DOHH2 (cell line): Measurements from ENCODE around the gene PDE4D.
"Not testable (repeated sequence)": the region's sequence is repeated elsewhere in the genome, so short reads cannot be mapped to it uniquely, and the experiment has no call there.

Experiments
- H3F3A ChIP-seq: fragments of 200-600 bp; sonication (generic), shearing (Covaris generic); 2 replicates; pipeline ENCODE4 v1.6.0; 2016; ENCODE audit warnings: antibody characterized with exemption, mild to moderate bottlenecking; ENCODE audit not compliant: control insufficient read depth, insufficient read depth
- H3K27ac ChIP-seq: fragments of 200-600 bp; sonication (generic); 2 replicates; pipeline ENCODE4 v1.5.1; 2014; ENCODE audit warnings: low read depth, mild to moderate bottlenecking, low read length, moderate library complexity
- H3K27me3 ChIP-seq: fragments of 200-600 bp; sonication (generic); 2 replicates; pipeline ENCODE4 v1.6.1; 2014; ENCODE audit warnings: mild to moderate bottlenecking, low read length, mixed read lengths; ENCODE audit not compliant: control insufficient read depth
- H3K36me3 ChIP-seq: fragments of 200-600 bp; sonication (generic); 2 replicates; pipeline ENCODE4 v1.6.1; 2014; ENCODE audit warnings: mild to moderate bottlenecking, low read length, moderate library complexity, mixed read lengths; ENCODE audit not compliant: control insufficient read depth
- H3K4me1 ChIP-seq: fragments of 200-600 bp; sonication (generic); 2 replicates; pipeline ENCODE4 v1.6.1; 2014; ENCODE audit warnings: mild to moderate bottlenecking, low read length, mixed read lengths; ENCODE audit not compliant: control insufficient read depth
- H3K4me2 ChIP-seq: fragments of 200-600 bp; sonication (generic); 2 replicates; pipeline ENCODE4 v1.6.0; 2014; ENCODE audit warnings: mild to moderate bottlenecking, low read length, moderate library complexity
- H3K4me3 ChIP-seq: fragments of 200-600 bp; sonication (generic); 2 replicates; pipeline ENCODE4 v1.5.1; 2014; ENCODE audit warnings: mild to moderate bottlenecking, low read length, mixed read lengths
- H3K79me2 ChIP-seq: fragments of 200-600 bp; sonication (generic); 2 replicates; pipeline ENCODE4 v1.6.1; 2014; ENCODE audit warnings: mild to moderate bottlenecking, low read length, mixed read lengths; ENCODE audit not compliant: control insufficient read depth
- H3K9me2 ChIP-seq: fragments of 200-600 bp; sonication (generic); replicated peaks from 2 replicates; pipeline ENCODE4 v1.6.1; 2014; ENCODE audit warnings: mild to moderate bottlenecking, low read length, mixed read lengths; ENCODE audit not compliant: control insufficient read depth
- H3K9me3 ChIP-seq: fragments of 200-600 bp; sonication (generic); 2 replicates; pipeline ENCODE4 v1.6.1; 2014; ENCODE audit warnings: antibody characterized with exemption, low read length, mixed read lengths; ENCODE audit not compliant: control insufficient read depth, insufficient read depth
- H4K20me1 ChIP-seq: fragments of 200-600 bp; sonication (generic); 2 replicates; pipeline ENCODE4 v1.6.0; 2014; ENCODE audit warnings: low read depth, mild to moderate bottlenecking, antibody characterized with exemption, low read length, moderate library complexity; ENCODE audit not compliant: control insufficient read depth, insufficient read depth
- EZH2phosphoT487 ChIP-seq: fragments of 200-600 bp; sonication (generic); IDR thresholded peaks from 2 replicates; pipeline ENCODE4 v1.6.1; 2017; ENCODE audit warnings: borderline replicate concordance, mild to moderate bottlenecking, antibody characterized with exemption, low read length, moderate library complexity, mixed read lengths
- TF ChIP-seq, protein P1 (sequence below): fragments of 200-600 bp; sonication (generic); IDR thresholded peaks from one replicate; pipeline ENCODE4 v1.5.1; 2014; ENCODE audit warnings: antibody characterized with exemption, mild to moderate bottlenecking, low read depth, low read length; ENCODE audit not compliant: poor library complexity, severe bottlenecking

Gene PDE4D

DNA sequence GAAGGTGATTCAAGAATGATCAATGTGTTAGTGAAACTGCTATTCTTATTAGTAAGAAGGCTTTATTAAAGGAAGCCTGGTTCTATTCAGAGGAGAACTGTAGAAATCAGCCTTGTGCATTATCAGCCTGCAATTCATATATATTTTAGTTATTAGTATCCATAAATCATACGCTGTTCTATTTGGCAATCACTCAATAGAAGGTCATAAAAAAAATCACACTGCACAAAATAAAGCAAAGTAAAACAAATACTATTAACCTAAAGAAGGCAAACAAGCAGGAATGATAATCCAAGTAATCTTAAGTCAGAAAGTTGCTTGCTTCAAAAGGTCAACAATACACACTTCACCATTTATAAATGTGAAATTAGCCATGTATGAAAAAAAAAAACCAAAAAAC is 138.1 kb downstream of the PDE4D start:
- Histone ChIP-seq H3K9me2 (no peaks in the 10 kb centered on the region), H3K27me3 (no peaks in the 10 kb centered on the region), H3K27ac (no peak overlapping the region), H3K4me3 (no peak overlapping the region), H3K36me3 (no peaks in the 10 kb centered on the region), H3K9me3 (no peaks in the 10 kb centered on the region), H3K4me2 (no peak overlapping the region), H4K20me1 (no peaks in the 10 kb centered on the region), H3K79me2 (no peaks in the 10 kb centered on the region), H3F3A (no peaks in the 10 kb centered on the region), H3K4me1 (peaks cover 4% of the 10 kb centered on the region; the same call in 1 of the 2 replicates)
- TF ChIP-seq, protein P1, sequence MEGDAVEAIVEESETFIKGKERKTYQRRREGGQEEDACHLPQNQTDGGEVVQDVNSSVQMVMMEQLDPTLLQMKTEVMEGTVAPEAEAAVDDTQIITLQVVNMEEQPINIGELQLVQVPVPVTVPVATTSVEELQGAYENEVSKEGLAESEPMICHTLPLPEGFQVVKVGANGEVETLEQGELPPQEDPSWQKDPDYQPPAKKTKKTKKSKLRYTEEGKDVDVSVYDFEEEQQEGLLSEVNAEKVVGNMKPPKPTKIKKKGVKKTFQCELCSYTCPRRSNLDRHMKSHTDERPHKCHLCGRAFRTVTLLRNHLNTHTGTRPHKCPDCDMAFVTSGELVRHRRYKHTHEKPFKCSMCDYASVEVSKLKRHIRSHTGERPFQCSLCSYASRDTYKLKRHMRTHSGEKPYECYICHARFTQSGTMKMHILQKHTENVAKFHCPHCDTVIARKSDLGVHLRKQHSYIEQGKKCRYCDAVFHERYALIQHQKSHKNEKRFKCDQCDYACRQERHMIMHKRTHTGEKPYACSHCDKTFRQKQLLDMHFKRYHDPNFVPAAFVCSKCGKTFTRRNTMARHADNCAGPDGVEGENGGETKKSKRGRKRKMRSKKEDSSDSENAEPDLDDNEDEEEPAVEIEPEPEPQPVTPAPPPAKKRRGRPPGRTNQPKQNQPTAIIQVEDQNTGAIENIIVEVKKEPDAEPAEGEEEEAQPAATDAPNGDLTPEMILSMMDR: no peak
- no peak for TF ChIP-seq EZH2phosphoT487

DNA sequence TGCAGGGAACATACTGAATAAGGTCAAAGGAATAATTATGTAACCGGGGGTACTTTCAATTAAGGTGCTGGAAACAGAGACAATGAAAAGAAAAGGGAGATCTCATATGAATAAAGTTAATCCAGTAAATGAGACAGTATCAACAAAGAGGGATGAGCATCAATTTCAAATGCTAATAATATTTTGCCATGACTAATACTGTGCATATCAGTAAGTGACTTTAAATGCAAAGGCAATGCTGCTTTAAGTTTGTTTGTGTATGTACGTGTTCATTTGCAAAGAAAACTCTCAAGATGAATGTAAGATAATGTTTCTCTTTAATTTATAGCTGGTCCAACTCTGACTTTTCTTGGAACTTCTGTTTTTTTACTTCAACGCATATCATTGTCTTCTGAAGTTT is 139.9 kb downstream of the PDE4D start:
- no peaks in the 10 kb centered on the region for H3K9me3 ChIP-seq
- H3K36me3 ChIP-seq: no peaks in the 10 kb centered on the region
- no peak overlapping the region for H3K4me3 ChIP-seq
- H3K4me1 ChIP-seq: 0 out of 2 replicates have a peak, but pooled peaks cover 3% of the 10 kb centered on the region
- H3K79me2 ChIP-seq: no peaks in the 10 kb centered on the region
- no peaks in the 10 kb centered on the region for H4K20me1 ChIP-seq
- no peaks in the 10 kb centered on the region for H3F3A ChIP-seq
- no peak overlapping the region for H3K4me2 ChIP-seq
- no peak for TF ChIP-seq EZH2phosphoT487
- TF ChIP-seq, protein P1: no peak
- H3K9me2 ChIP-seq: no peaks in the 10 kb centered on the region
- no peaks in the 10 kb centered on the region for H3K27me3 ChIP-seq
- no peak overlapping the region for H3K27ac ChIP-seq

DNA sequence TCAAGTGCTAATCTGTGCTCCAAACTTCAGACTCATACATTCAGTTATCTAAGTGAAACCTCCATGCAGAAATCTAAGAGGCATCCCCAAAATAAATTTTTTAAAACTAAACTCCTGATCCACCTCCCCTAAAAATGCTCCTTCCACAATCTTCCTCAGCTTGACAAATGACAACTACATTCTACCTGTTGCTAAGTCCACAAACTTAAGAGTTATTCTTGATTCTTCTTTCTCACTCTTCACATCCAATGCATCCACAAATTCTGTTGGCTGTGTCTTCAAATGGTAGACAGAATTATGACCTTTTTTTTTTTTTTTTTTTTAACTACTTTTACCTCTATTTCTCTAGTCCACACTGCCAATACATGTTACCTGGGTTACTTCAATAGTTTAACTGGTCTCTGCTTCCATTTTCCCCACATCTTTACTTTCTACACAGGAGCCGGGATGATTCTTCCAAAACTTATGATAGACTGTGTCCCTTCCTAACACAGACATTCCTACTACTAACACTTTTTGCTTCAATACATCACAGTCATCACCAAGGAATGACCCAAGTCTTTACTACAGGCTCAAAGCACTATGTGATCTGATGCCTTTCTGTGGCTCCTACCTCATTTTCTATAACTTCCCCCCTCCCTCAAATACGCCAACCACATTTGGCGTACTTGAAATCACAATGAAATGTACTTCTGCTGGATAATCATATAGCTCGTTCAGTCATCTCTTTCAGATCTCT is 143.6 kb downstream of the PDE4D start:
- Histone ChIP-seq H3K9me3 (no peaks in the 10 kb centered on the region), H3K27ac (no peak overlapping the region), H3K79me2 (no peaks in the 10 kb centered on the region), H3K4me2 (no peak overlapping the region), H3K27me3 (no peaks in the 10 kb centered on the region), H3K9me2 (no peaks in the 10 kb centered on the region), H3K4me1 (0 out of 2 replicates have a peak, but pooled peaks cover 3% of the 10 kb centered on the region), H3F3A (no peaks in the 10 kb centered on the region), H3K4me3 (no peak overlapping the region), H4K20me1 (no peaks in the 10 kb centered on the region), H3K36me3 (no peaks in the 10 kb centered on the region)
- TF ChIP-seq EZH2phosphoT487: no peak
- TF ChIP-seq, protein P1: no peak

DNA sequence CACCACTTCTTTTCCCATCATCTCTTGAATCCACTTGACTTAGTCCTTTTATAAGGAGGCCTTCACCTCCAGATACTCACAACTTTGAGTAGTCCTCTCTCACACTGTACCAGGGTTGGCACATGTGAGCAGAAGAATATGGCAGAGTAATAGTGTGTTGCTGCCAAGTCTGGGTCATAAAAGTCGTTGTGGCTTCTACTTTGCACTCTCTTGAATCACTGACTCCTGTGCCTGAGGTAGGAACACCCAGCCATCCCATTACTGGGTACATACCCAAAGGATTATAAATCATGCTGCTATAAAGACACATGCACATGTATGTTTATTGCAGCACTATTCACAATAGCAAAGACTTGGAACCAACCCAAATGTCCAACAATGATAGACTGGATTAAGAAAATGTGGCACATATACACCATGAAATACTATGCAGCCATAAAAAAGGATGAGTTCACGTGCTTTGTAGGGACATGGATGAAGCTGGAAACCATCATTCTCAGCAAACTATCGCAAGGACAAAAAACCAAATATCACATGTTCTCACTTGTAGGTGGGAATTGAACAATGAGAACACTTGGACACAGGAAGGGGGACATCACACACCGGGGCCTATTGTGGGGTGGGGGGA is 145.4 kb downstream of the PDE4D start:
- H3K79me2 ChIP-seq, H3K27me3 ChIP-seq, H3K4me3 ChIP-seq, H3K36me3 ChIP-seq, H3K27ac ChIP-seq, H3K9me3 ChIP-seq, H3K9me2 ChIP-seq, H4K20me1 ChIP-seq, H3K4me1 ChIP-seq, H3F3A ChIP-seq, H3K4me2 ChIP-seq: not testable (repeated sequence)
